MCF 10A (cell line): ENCODE data around the gene SIN3B. TPM values are rescaled to one million over a fixed set of nuclear protein-coding genes. Genes with fewer than 3 reads are reported as not detected.

ENCODE experiments used
- BruUV-seq: library from RNA; stranded (reverse); fragments of 400-500 nt; replicated peaks from 2 replicates; lab custom pipeline; 2021; lab: Mats Ljungman, UMichigan
- CTCF ChIA-PET: fragments of 300-600 bp; sonication (Branson Sonifier 250); formaldehyde crosslinking; extraction: SDS; loops from one replicate; lab custom pipeline; 2021; ENCODE audit warnings: antibody characterized with exemption, inconsistent platforms; lab: Yijun Ruan, JAX
- POLR2A ChIA-PET: fragments of 300-600, 350-650 bp; sonication (Branson Sonifier 250); formaldehyde crosslinking; extraction: SDS; loops from one replicate; lab custom pipeline; 2020; ENCODE audit warnings: antibody characterized with exemption, inconsistent platforms; lab: Yijun Ruan, JAX
- DNase-seq: peaks from one replicate; pipeline ENCODE4 v3.0.0-alpha.2; 2018; ENCODE audit not compliant: unreplicated experiment
- H3K27ac Mint-ChIP-seq: one replicate; pipeline ENCODE4 v1.8.0; 2022; ENCODE audit warnings: mild to moderate bottlenecking, low read depth, mixed read lengths; ENCODE audit not compliant: unreplicated experiment
- H3K27me3 Mint-ChIP-seq: one replicate; pipeline ENCODE4 v1.8.0; 2022; ENCODE audit warnings: mixed read lengths; ENCODE audit not compliant: insufficient read depth, unreplicated experiment
- H3K36me3 Mint-ChIP-seq: one replicate; pipeline ENCODE4 v1.8.0; 2022; ENCODE audit warnings: mild to moderate bottlenecking, moderate library complexity, mixed read lengths; ENCODE audit not compliant: insufficient read depth, unreplicated experiment
- H3K4me1 Mint-ChIP-seq: one replicate; pipeline ENCODE4 v1.8.0; 2022; ENCODE audit warnings: mixed read lengths; ENCODE audit not compliant: insufficient read depth, unreplicated experiment
- H3K4me3 Mint-ChIP-seq: one replicate; pipeline ENCODE4 v1.8.0; 2022; ENCODE audit warnings: mild to moderate bottlenecking, moderate library complexity, mixed read lengths; ENCODE audit not compliant: unreplicated experiment
- H3K9me3 Mint-ChIP-seq: one replicate; pipeline ENCODE4 v1.8.0; 2022; ENCODE audit warnings: mixed read lengths; ENCODE audit not compliant: unreplicated experiment
- intact Hi-C: fragments of 100-400 bp; cut with micrococcal nuclease; formaldehyde crosslinking; loops from 2 replicates; pipeline ENCODE4 v1.14.1; 2022
- total RNA-seq: library from RNA; stranded (reverse); gene quantifications from 2 replicates; pipeline ENCODE4 v1.2.3, GENCODE V29; 2022
- TF ChIP-seq, protein P1 (sequence below): fragments of 200-600 bp; IDR thresholded peaks from one replicate; pipeline ENCODE4 v1.8.0; 2022; ENCODE audit warnings: antibody characterized with exemption, mild to moderate bottlenecking; ENCODE audit not compliant: unreplicated experiment

SIN3B gene
- total RNA-seq, 1 experiment from 2014 or later, result 56.0 TPM

- POLR2A ChIA-PET, result no interaction called here
- TF ChIP-seq, protein P1, sequence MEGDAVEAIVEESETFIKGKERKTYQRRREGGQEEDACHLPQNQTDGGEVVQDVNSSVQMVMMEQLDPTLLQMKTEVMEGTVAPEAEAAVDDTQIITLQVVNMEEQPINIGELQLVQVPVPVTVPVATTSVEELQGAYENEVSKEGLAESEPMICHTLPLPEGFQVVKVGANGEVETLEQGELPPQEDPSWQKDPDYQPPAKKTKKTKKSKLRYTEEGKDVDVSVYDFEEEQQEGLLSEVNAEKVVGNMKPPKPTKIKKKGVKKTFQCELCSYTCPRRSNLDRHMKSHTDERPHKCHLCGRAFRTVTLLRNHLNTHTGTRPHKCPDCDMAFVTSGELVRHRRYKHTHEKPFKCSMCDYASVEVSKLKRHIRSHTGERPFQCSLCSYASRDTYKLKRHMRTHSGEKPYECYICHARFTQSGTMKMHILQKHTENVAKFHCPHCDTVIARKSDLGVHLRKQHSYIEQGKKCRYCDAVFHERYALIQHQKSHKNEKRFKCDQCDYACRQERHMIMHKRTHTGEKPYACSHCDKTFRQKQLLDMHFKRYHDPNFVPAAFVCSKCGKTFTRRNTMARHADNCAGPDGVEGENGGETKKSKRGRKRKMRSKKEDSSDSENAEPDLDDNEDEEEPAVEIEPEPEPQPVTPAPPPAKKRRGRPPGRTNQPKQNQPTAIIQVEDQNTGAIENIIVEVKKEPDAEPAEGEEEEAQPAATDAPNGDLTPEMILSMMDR, result no peak
- no peak for DNase-seq
- H3K27me3 Mint-ChIP-seq, result no peaks in the 10 kb centered on the region
- H3K27ac Mint-ChIP-seq, result no peak overlapping the region
- H3K9me3 Mint-ChIP-seq, result peaks cover 18% of the 10 kb centered on the region
- H3K4me1 Mint-ChIP-seq, result peaks cover 11% of the 10 kb centered on the region
- CTCF ChIA-PET, result no interaction called here
- no TSS peak for BruUV-seq
- H3K36me3 Mint-ChIP-seq, result peaks cover 49% of the 10 kb centered on the region
- no peak overlapping the region for H3K4me3 Mint-ChIP-seq
- intact Hi-C loops, result no loop called here
Measured at GRCh38 chr19:16877581-16877980, 48.4 kb downstream of the SIN3B start.

DNA sequence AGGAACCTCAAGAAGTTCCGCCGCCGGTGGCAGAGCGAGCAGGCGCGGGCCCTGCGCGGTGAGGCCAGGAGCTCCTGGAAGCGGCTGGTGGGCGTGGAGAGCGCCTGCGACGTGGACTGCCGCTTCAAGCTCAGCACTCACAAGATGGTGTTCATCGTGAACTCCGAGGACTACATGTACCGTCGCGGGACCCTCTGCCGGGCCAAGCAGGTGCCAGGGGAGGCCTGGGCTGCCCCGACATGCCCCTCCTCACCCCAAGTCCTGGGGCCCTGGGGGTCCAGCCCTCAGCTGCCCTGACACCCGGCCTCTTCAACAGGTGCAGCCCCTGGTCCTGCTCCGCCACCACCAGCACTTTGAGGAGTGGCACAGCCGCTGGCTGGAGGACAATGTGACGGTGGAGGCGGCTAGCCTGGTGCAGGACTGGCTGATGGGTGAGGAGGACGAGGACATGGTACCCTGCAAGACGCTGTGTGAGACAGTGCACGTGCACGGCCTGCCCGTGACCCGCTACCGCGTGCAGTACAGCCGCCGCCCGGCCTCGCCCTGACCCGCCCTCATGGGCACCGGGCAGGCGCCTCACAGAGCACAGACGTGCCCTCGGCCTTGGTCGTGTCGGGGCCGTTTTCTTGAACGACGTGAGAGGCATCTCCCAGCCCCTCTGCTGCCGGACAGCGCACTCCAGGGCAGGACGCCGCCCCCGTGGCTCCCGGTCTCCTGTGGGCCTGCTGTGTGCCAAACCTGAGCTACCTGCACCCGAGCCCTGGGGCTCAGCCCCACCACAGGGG is 49.2 kb downstream of the SIN3B start:
- Mint-ChIP-seq H3K27me3 (no peaks in the 10 kb centered on the region), H3K36me3 (peaks cover 43% of the 10 kb centered on the region), H3K4me1 (peaks cover 17% of the 10 kb centered on the region), H3K9me3 (peaks cover 26% of the 10 kb centered on the region), H3K27ac (no peak overlapping the region), H3K4me3 (no peak overlapping the region)
- TF ChIP-seq, protein P1, result no peak
- no peak for DNase-seq
- ChIA-PET CTCF (no interaction called here), POLR2A (no interaction called here)
- BruUV-seq, result no TSS peak
- intact Hi-C loops, result no loop called here

DNA sequence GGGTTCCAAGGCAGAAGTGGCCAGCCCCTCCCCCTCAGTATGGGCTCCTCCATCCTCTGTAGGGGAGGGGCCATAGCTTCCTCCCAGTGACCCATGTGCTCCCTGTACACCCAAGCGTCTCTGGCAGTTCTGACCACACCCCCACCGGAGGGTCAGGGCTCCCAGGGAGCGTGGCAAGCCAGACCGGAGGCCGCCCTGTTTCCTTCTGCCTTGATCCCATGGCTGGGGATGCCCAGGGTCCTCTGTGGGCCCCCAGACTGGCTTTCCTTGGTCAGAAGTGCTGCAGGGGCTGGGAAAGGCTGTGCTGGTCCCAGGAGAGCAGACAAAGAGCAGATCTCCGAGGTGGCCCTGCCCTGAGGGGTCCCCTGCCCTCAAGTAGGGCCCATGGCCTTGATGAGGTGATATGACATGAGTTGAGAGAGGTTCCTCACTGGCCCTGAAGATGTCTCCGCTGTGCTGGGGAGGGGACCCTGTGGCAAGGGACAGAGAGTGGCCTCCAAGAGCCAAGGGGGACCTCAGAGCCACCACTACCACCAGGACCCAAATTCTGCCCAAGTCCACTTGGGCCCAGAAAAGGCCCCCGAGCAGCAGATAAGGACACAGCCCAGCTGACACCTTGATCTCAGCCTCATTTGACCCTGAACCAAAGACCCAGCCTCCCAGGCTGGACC is 51.8 kb downstream of the SIN3B start:
- Mint-ChIP-seq H3K9me3 (peaks cover 17% of the 10 kb centered on the region), H3K4me1 (peaks cover 6% of the 10 kb centered on the region), H3K27ac (no peak overlapping the region), H3K27me3 (no peaks in the 10 kb centered on the region), H3K36me3 (peaks cover 37% of the 10 kb centered on the region), H3K4me3 (no peak overlapping the region)
- TF ChIP-seq, protein P1, result no peak
- intact Hi-C loops, result no loop called here
- ChIA-PET POLR2A (no interaction called here), CTCF (no interaction called here)
- no TSS peak for BruUV-seq
- no peak for DNase-seq

DNA sequence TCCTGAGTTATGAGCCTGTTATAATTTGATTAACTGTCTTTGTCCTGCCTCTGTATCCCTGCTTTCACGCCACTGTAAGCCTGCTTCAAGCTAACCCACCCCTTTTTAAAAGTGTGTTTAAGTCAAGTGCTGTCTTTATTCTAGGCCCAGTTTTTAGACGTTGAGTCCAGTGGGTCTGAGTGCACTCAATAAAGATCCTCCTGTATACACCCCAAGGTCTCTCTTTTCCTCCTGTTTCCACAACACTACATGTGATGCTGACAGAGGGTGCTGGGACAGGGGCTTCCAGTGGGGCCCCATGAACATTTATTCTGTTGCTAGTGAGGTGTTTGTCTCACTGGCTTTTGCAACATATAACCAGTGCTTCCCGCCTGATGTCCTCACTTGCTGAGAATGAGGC is 52.9 kb downstream of the SIN3B start:
- intact Hi-C loops, result no loop called here

More for the DNA sequence above, 52.9 kb downstream of the SIN3B start:
- BruUV-seq, result no TSS peak
- CTCF ChIA-PET, result no interaction called here
- POLR2A ChIA-PET, result interaction anchor here (0.9 kb wide), 1 partner anchor 10 kb away, joined by 3 read pairs; no protein-coding TSS in a partner anchor
- DNase-seq, result peak; percentile 16
- Mint-ChIP-seq H3K36me3 (peaks cover 35% of the 10 kb centered on the region), H3K27ac (no peak overlapping the region), H3K4me3 (no peak overlapping the region), H3K4me1 (peaks cover 6% of the 10 kb centered on the region), H3K9me3 (peaks cover 17% of the 10 kb centered on the region), H3K27me3 (no peaks in the 10 kb centered on the region)
- TF ChIP-seq, protein P1, result no peak
